Measurements from ENCODE around the gene BNIP5.

BNIP5 gene

DNA sequence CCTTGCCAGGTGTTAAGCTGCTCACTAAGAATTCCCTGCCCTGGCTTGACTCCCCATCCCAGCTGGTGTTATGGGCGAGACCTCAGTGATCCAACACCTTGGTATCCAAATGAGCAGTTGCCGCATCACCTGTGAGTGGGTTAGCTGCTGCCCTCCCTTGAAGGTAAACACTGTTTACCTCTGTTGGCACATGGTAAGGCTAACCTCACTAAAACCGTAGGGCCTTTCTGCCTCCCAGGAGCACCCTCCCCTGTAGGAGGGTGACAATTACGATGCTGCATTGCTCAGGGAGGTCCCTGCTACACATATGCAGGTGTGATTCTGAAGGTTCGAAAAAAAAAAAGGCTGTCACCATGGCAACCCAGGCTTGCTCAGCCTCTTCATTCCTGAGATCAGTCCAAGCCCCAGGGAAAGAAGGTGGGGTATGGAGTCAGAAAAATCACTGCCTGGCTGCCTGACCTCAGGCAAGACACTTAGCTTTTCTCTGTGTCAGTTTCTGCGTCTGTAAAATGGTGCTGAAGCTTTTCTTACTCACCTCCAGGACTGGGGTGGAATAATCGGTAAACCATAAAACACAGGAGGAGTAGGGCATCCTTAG lies 47.3 kb downstream of the BNIP5 start:
- Mint-ChIP-seq H3K4me3 (no peak overlapping the region), H3K36me3 (ENCODE audit: insufficient read depth) (no peaks in the 10 kb centered on the region), H3K27ac (ENCODE audit: low read depth) (no peak overlapping the region), H3K9me3 (no peaks in the 10 kb centered on the region), H3K4me1 (peaks cover 12% of the 10 kb centered on the region), H3K27me3 (peaks cover 53% of the 10 kb centered on the region)
- DNase-seq (ENCODE audit: low spot score in 2 of 2), result no peak
- no peak for ATAC-seq (replicated peaks; ENCODE audit: extremely low read depth, poor library complexity, severe bottlenecking)

DNA sequence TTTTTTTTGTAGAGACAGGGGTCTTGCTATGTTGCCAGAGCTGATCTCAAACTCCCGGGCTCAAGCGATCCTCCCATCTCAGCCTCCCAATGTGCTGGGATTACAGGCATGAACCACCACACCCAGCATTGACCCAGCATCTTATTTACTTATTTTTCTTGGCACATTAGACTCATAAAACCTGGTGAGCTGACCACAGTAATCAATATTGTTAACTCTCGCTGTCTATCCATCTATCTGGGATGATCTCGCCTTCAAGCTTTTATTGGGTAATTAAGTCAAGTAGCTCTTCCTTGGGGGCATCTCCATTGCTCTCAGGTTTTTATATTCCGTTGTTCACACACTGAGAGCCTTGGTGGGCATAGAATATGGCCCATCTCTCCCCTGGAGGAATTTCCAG lies 49.8 kb downstream of the BNIP5 start:
- H3K9me3 Mint-ChIP-seq, result no peaks in the 10 kb centered on the region
- no peak for ATAC-seq (replicated peaks; ENCODE audit: extremely low read depth, poor library complexity, severe bottlenecking)

DNA sequence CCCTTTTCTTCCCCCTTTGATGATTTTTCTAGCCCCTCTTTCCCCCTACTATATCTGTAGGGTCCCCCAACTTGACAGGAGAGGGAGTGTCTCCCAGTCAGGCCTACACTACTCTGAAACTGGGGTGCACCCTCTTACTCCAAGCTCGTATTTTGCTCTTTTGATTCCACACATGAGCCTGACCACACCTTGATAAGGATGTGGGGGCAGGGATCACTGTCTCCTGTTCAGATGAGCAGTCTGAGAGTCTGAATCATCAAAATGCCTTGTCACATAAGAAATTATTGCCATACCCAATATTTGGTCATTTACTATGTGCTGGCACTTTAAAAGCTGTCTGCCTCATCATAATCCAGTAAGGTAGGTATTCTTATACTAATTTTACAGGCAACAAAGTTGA lies 50.9 kb downstream of the BNIP5 start:
- Mint-ChIP-seq H3K4me3 (no peak overlapping the region), H3K4me1 (peaks cover 12% of the 10 kb centered on the region), H3K9me3 (no peaks in the 10 kb centered on the region), H3K27me3 (peaks cover 77% of the 10 kb centered on the region), H3K36me3 (ENCODE audit: insufficient read depth) (no peaks in the 10 kb centered on the region), H3K27ac (ENCODE audit: low read depth) (no peak overlapping the region)
- no peak for ATAC-seq (replicated peaks; ENCODE audit: extremely low read depth, poor library complexity, severe bottlenecking)
- no peak for DNase-seq (ENCODE audit: low spot score in 2 of 2)

More for the DNA sequence above, 49.8 kb downstream of the BNIP5 start:
- no peaks in the 10 kb centered on the region for H3K36me3 Mint-ChIP-seq (ENCODE audit: insufficient read depth)
- no peak overlapping the region for H3K27ac Mint-ChIP-seq (ENCODE audit: low read depth)
- DNase-seq (ENCODE audit: low spot score in 2 of 2), result no peak
- H3K4me3 Mint-ChIP-seq, result no peak overlapping the region
- H3K4me1 Mint-ChIP-seq, result peaks cover 12% of the 10 kb centered on the region
- H3K27me3 Mint-ChIP-seq, result peaks cover 77% of the 10 kb centered on the region

DNA sequence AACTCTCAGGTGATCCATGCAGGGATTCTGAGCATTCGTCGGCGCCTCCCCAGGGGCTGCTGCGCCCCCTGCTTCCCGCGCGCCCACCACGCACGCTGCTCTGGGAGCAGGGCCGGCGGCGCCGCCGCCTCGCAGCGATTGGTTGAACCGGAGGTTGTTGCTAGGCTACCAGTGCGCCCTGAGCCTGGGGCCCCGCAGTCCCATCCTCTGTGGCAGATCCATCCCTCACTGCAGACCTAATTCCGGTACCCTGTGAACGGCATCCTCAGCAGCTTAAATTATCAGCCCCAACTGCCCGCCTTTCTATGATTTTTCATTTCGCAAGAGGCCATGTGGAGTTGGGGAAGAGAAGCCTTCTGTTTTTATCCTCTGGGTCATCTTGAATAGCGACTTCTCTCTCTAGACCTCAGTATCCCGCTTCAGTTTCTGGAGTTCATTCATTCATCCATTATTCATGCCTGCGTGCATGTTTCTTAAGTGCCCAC lies 51.5 kb downstream of the BNIP5 start:
- peaks cover 12% of the 10 kb centered on the region for H3K4me1 Mint-ChIP-seq
- no peak for ATAC-seq (replicated peaks; ENCODE audit: extremely low read depth, poor library complexity, severe bottlenecking)

DNA sequence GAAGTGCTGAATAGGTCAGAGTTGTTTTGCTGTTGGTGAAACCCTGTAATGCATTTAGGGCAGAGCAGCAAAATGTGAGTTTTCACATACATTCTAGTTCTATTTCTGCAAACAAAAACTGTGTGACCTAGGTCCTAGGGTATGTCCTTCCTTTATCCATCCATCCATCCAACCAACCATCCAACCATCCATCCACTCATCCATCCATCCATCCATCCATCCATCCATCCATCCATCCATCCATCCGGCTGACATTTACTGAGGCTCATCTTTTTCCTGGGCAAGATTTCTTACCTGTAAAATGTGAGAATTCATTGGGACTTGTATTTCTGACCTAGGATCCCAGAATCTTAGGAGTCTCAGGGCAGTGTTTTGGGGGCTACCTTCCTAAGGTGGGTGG lies 52.3 kb downstream of the BNIP5 start:
- DNase-seq (ENCODE audit: low spot score in 2 of 2) (no peak), ATAC-seq (replicated peaks; ENCODE audit: extremely low read depth, poor library complexity, severe bottlenecking) (no peak)
- Mint-ChIP-seq H3K9me3 (no peaks in the 10 kb centered on the region), H3K27ac (ENCODE audit: low read depth) (no peak overlapping the region), H3K27me3 (peaks cover 81% of the 10 kb centered on the region), H3K4me1 (peaks cover 12% of the 10 kb centered on the region), H3K4me3 (no peak overlapping the region), H3K36me3 (ENCODE audit: insufficient read depth) (no peaks in the 10 kb centered on the region)

More for the DNA sequence above, 51.5 kb downstream of the BNIP5 start:
- Mint-ChIP-seq H3K27me3 (peaks cover 80% of the 10 kb centered on the region), H3K27ac (ENCODE audit: low read depth) (no peak overlapping the region), H3K9me3 (no peaks in the 10 kb centered on the region), H3K36me3 (ENCODE audit: insufficient read depth) (no peaks in the 10 kb centered on the region), H3K4me3 (no peak overlapping the region)
- DNase-seq (ENCODE audit: low spot score in 2 of 2), result no peak

DNA sequence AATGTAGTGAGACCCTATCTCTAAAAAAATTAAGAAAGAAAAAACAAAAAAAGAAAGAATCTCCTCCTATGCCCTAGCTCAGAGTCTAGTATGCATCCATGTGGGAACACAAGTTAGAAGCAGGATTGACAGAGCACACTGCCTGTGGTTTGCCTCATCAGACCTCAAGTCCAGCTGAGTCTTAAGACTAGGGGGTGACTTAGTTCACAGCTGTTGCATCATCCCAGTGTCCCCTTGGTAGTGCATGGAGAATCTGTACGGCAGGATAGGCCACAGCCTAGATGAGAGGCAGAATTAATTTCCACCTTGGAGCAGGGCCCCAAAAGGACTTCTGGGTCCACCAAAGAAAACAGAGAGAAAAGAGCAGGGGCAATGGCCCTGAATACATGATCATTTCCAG lies 53.1 kb downstream of the BNIP5 start:
- no peak overlapping the region for H3K4me3 Mint-ChIP-seq
- ATAC-seq (replicated peaks; ENCODE audit: extremely low read depth, poor library complexity, severe bottlenecking) (no peak), DNase-seq (ENCODE audit: low spot score in 2 of 2) (no peak)
- no peaks in the 10 kb centered on the region for H3K36me3 Mint-ChIP-seq (ENCODE audit: insufficient read depth)
- H3K4me1 Mint-ChIP-seq, result peaks cover 12% of the 10 kb centered on the region
- peaks cover 85% of the 10 kb centered on the region for H3K27me3 Mint-ChIP-seq
- H3K27ac Mint-ChIP-seq (ENCODE audit: low read depth), result no peak overlapping the region
- no peaks in the 10 kb centered on the region for H3K9me3 Mint-ChIP-seq

DNA sequence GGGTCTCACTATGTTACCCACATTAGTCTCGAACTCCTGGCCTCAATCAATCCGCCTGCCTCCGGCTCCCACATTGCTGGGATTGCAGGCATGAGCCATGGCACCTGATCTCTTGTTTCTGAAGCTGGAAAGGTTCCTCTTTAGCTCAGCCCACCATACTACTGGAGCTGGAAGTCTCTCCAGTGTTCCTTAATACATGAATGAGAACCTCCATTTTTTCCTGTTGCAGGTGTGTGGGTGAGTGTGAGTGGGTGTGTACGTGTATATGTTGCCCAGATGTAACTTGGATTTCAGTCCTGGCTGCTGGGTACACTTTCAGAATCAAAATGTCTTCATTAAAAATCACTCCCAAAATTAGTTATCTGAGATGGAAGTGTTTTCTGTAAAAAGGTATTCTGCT lies 55.7 kb downstream of the BNIP5 start:
- Mint-ChIP-seq H3K27ac (ENCODE audit: low read depth) (no peak overlapping the region), H3K36me3 (ENCODE audit: insufficient read depth) (no peaks in the 10 kb centered on the region), H3K9me3 (no peaks in the 10 kb centered on the region), H3K27me3 (peaks cover 80% of the 10 kb centered on the region), H3K4me1 (peaks cover 6% of the 10 kb centered on the region), H3K4me3 (no peak overlapping the region)
- DNase-seq (ENCODE audit: low spot score in 2 of 2) (no peak), ATAC-seq (replicated peaks; ENCODE audit: extremely low read depth, poor library complexity, severe bottlenecking) (no peak)

DNA sequence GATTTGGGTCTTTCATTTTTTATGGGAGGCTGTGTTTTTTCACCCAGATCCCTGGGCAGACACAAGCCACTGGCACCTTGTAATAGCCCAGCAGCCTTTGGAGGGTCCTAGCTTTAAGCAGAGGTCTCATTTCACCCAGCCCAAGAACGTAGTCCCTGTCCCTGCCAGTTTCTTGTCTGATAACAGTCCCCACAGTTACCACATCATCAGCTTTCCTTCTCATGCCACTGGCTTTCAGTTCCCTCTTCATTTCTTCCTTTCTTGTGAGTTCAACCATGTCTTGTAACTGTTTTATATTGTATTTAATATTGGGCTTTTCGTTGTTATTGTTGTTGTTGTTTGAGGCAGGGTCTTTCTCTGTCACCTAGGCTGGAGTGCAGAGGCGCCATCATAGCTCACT lies 56.2 kb downstream of the BNIP5 start:
- peaks cover 1% of the 10 kb centered on the region for H3K4me1 Mint-ChIP-seq
- no peaks in the 10 kb centered on the region for H3K9me3 Mint-ChIP-seq
- H3K36me3 Mint-ChIP-seq (ENCODE audit: insufficient read depth), result no peaks in the 10 kb centered on the region
- no peak for ATAC-seq (replicated peaks; ENCODE audit: extremely low read depth, poor library complexity, severe bottlenecking)
- no peak overlapping the region for H3K27ac Mint-ChIP-seq (ENCODE audit: low read depth)
- H3K4me3 Mint-ChIP-seq, result no peak overlapping the region
- peaks cover 75% of the 10 kb centered on the region for H3K27me3 Mint-ChIP-seq
- no peak for DNase-seq (ENCODE audit: low spot score in 2 of 2)

DNA sequence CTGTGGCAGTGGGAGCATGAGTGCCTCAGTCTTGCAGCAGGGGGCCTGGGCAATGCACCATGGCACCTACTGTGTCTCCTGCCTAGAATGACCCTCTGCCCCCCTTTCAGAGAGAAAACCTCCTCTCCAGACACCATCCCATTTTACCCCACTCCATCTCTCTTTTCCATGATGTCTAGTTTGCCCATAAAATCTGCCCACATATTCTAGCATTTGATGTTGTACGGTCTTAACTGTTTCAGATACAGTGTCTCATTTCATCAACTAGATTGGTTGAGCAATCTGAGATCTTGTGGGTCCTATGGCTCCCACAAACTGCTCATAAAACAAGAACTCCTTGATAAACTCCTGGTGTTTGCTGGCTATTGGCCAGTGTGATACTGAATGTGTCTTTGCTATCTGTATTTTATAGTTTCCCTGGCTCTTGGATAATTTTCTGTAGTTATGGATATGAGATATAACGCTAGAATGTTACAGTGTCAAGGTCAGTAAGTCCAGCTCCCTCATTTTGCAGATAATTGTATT lies 58.7 kb downstream of the BNIP5 start:
- Mint-ChIP-seq H3K27ac (ENCODE audit: low read depth) (no peak overlapping the region), H3K27me3 (peaks cover 71% of the 10 kb centered on the region)

DNA sequence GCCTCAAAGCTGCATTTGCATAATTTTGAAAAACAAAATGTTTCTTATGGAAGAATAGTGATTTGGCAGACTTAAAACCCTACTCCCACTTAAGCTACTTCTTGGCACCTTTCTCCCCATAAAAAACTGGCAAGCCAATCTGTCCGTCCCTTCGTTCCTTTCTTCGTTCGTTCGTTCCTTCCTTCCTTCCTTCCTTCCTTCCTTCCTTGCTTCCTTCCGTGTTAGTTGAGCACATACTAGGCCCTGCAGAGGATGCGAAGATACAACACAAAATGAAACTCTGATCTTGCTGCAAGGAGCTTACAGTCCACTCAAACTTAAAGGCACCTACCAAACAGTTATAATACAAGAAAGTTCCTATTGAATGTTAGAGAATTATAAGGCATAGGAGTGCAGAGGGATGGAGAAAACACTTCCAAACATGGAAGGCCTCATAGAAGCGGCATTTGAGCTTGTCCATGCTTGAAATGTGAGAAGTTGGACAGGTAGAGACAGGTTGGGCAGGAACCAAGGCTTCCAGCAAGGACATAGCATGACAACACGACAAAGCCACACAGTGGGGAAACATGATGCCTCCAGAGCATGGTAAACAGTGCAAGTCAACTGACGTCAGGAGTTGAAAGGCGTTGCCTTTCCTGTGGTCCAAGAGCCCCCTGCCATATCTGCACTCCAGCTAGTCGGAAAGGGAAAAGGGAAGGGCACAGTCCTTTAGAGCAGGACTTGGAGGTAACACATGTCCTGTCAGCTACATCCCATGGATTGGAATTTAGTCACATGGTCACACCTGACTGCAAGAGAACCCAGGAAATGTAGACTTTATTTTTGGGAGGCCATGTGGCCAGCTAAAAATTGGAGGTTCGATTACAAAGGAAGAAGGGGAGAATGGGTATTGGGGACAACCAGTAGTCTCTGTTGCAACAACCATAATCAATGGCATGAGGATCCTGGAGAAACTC lies 59.8 kb downstream of the BNIP5 start:
- Mint-ChIP-seq H3K9me3 (no peaks in the 10 kb centered on the region), H3K27me3 (peaks cover 70% of the 10 kb centered on the region), H3K4me1 (no peaks in the 10 kb centered on the region), H3K27ac (ENCODE audit: low read depth) (no peak overlapping the region), H3K36me3 (ENCODE audit: insufficient read depth) (no peaks in the 10 kb centered on the region), H3K4me3 (no peak overlapping the region)
- DNase-seq (ENCODE audit: low spot score in 2 of 2) (no peak), ATAC-seq (replicated peaks; ENCODE audit: extremely low read depth, poor library complexity, severe bottlenecking) (no peak)

More for the DNA sequence above, 58.7 kb downstream of the BNIP5 start:
- H3K9me3 Mint-ChIP-seq, result no peaks in the 10 kb centered on the region
- DNase-seq (ENCODE audit: low spot score in 2 of 2), result no peak
- no peaks in the 10 kb centered on the region for H3K36me3 Mint-ChIP-seq (ENCODE audit: insufficient read depth)
- no peaks in the 10 kb centered on the region for H3K4me1 Mint-ChIP-seq
- ATAC-seq (replicated peaks; ENCODE audit: extremely low read depth, poor library complexity, severe bottlenecking), result no peak
- H3K4me3 Mint-ChIP-seq, result no peak overlapping the region

DNA sequence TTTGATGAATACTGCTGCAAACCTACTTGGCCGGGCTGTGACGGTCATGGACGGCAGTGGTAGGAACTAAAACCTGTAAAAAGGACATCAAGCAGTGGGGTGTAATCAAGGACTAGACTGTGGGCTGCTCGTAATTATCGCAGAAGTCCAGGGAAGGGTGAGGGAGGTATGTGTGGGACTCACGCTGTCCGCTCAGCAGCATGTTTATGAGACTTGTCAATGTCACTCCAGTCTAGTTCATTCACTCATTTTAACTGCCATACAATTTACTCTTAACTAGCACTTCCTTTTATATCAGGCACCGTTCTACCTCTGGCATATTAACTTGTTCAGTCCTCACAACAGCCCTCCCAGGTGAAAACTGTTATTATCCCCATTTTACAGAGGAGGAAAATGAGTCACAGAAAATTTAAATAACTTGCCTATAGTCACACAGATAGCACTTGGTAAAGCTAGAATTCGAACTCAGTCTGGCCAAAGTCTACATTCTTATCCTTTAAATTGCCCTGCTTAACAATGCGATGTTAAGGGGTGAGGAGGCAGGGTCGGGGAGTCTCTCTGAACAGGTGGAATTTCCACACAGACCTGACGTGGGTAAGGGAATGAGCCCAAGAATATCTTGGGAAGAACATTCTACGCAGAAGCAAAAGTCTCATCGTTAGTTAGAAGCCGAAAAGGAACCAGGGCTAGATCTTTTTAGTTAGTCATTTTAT lies 62.7 kb downstream of the BNIP5 start:
- DNase-seq (ENCODE audit: low spot score in 2 of 2) (no peak), ATAC-seq (replicated peaks; ENCODE audit: extremely low read depth, poor library complexity, severe bottlenecking) (no peak)
- Mint-ChIP-seq H3K27me3 (peaks cover 71% of the 10 kb centered on the region), H3K9me3 (no peaks in the 10 kb centered on the region), H3K4me1 (no peaks in the 10 kb centered on the region), H3K36me3 (ENCODE audit: insufficient read depth) (no peaks in the 10 kb centered on the region), H3K4me3 (no peak overlapping the region), H3K27ac (ENCODE audit: low read depth) (no peak overlapping the region)

DNA sequence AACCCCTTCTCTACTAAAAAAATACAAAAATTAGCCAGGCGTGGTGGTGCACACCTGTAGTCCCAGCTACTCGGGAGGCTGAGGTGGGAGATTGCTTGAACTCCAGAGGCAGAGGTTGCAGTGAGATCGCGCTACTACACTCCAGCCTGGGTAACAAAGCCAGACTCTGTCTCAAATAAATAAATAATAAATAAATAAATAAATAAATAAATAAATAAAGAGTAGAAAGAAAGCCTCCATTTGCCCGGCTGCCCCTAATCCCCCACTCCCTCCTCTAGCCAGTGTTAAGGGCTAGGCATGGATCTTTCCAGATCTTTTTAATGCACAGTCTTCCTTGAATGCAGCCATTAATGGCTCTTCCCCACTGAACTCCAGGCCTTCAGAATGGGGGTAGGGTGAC lies 63.6 kb downstream of the BNIP5 start:
- Mint-ChIP-seq H3K36me3 (ENCODE audit: insufficient read depth) (no peaks in the 10 kb centered on the region), H3K27ac (ENCODE audit: low read depth) (no peak overlapping the region), H3K27me3 (peaks cover 70% of the 10 kb centered on the region), H3K9me3 (no peaks in the 10 kb centered on the region), H3K4me3 (no peak overlapping the region), H3K4me1 (no peaks in the 10 kb centered on the region)
- no peak for DNase-seq (ENCODE audit: low spot score in 2 of 2)
- ATAC-seq (replicated peaks; ENCODE audit: extremely low read depth, poor library complexity, severe bottlenecking), result no peak
